ENCODE results near the gene UBE2E1.

Gene UBE2E1

DNA sequence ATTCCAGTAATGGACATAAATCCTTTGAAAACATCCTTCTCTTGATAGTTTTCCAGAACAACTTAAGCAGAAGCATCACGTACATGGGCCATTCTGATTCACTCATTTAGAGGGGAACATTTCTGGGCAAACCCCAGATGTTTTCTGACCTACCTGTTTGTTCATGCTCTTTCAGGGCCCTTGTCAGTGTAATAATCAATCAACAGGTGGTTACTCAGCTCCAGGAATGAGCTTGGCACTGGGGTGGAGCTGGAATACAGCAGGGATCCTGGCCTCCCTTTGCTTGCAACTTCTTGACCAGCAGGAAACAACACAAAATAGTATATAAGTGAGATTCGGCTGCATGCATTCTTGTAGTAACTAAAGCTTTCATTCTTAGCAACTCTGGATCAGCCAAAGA is 9.2 kb upstream of the UBE2E1 start:
- H3K27ac ChIP-seq (ENCODE audit: low read depth, low read length) = no peak overlapping the region
- no peak overlapping the region for H3K4me3 ChIP-seq (ENCODE audit: low read depth, low read length)
- no peak overlapping the region for H3K9ac ChIP-seq (ENCODE audit: low read length)
- H3K27me3 ChIP-seq (ENCODE audit: control insufficient read depth, insufficient read depth, low read length) = no peaks in the 10 kb centered on the region
- H3K4me1 ChIP-seq (ENCODE audit: control insufficient read depth, insufficient read depth, low read length) = no peaks in the 10 kb centered on the region
- H3K36me3 ChIP-seq (ENCODE audit: control insufficient read depth, insufficient read depth, low read length) = no peaks in the 10 kb centered on the region
- no peaks in the 10 kb centered on the region for H3K9me3 ChIP-seq (ENCODE audit: control insufficient read depth, insufficient read depth, low read depth, low read length)

DNA sequence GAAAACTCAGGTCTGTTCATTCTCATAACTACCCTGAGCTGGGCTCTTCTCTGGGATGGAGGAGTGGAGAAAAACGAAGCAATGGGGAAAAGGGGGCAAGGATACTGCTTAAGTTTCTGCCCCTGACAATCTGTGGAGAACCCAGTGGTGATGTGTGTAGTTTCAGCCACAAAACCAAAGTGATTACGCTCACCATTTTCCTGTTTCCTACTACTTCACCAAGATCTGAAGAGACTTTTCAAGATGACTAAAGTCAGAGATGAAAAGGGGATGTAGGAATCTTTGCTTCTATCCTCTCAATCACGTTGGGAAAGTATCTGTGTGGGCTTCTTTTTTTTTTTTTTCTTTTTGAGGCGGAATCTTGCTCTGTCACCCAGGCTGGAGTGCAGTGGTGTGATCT is 8.3 kb upstream of the UBE2E1 start:
- no peak overlapping the region for H3K27ac ChIP-seq (ENCODE audit: low read depth, low read length)

DNA sequence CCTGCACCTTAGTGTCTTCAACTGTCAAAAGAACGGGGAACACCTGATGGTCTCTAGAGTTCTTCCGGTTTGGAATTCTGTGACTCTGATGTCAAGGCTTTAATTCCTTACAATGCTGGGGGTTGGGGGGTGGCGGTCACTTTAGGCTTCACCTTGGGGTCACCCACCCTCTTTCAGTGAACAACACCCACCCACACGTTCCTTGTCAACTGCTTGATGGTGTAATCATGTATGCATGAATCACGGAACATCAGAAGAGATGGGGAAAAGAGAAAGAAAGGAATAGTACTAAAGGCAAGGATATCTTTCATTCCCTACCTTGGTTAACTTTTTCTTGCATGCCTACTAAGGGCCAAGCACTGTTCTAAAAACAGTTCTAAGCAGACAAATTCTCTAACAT is 7.3 kb upstream of the UBE2E1 start:
- no peak overlapping the region for H3K27ac ChIP-seq (ENCODE audit: low read depth, low read length)

More for the DNA sequence above, 8.3 kb upstream of the UBE2E1 start:
- Histone ChIP-seq H3K9ac (ENCODE audit: low read length) (no peak overlapping the region), H3K36me3 (ENCODE audit: control insufficient read depth, insufficient read depth, low read length) (no peaks in the 10 kb centered on the region), H3K4me3 (ENCODE audit: low read depth, low read length) (no peak overlapping the region), H3K4me1 (ENCODE audit: control insufficient read depth, insufficient read depth, low read length) (no peaks in the 10 kb centered on the region), H3K27me3 (ENCODE audit: control insufficient read depth, insufficient read depth, low read length) (no peaks in the 10 kb centered on the region), H3K9me3 (ENCODE audit: control insufficient read depth, insufficient read depth, low read depth, low read length) (no peaks in the 10 kb centered on the region)

DNA sequence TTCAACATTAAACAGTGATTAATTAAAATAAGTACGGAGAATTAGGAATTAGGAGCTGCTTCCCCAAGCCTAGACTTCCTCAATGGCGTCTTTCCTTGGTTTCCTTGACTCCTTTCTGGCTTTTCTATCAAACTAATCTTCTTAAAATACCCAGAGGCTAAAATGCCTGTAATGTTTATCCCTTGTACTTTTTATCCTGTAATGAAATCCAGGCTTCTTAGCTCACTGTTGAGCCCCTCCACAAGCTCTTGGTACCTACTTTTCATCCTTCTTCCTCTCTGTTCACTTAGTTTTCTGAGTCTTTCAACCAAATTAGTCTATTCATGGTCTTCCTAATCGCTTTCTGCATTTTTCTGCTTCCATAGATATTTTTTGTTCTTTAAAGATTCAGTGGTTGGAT is 6.9 kb upstream of the UBE2E1 start:
- Histone ChIP-seq H3K27me3 (ENCODE audit: control insufficient read depth, insufficient read depth, low read length) (no peaks in the 10 kb centered on the region), H3K36me3 (ENCODE audit: control insufficient read depth, insufficient read depth, low read length) (no peaks in the 10 kb centered on the region), H3K9ac (ENCODE audit: low read length) (no peak overlapping the region), H3K27ac (ENCODE audit: low read depth, low read length) (no peak overlapping the region), H3K9me3 (ENCODE audit: control insufficient read depth, insufficient read depth, low read depth, low read length) (no peaks in the 10 kb centered on the region), H3K4me1 (ENCODE audit: control insufficient read depth, insufficient read depth, low read length) (no peaks in the 10 kb centered on the region), H3K4me3 (ENCODE audit: low read depth, low read length) (no peak overlapping the region)

More for the DNA sequence above, 7.3 kb upstream of the UBE2E1 start:
- Histone ChIP-seq H3K4me3 (ENCODE audit: low read depth, low read length) (no peak overlapping the region), H3K9me3 (ENCODE audit: control insufficient read depth, insufficient read depth, low read depth, low read length) (no peaks in the 10 kb centered on the region), H3K36me3 (ENCODE audit: control insufficient read depth, insufficient read depth, low read length) (no peaks in the 10 kb centered on the region), H3K4me1 (ENCODE audit: control insufficient read depth, insufficient read depth, low read length) (no peaks in the 10 kb centered on the region), H3K27me3 (ENCODE audit: control insufficient read depth, insufficient read depth, low read length) (no peaks in the 10 kb centered on the region), H3K9ac (ENCODE audit: low read length) (no peak overlapping the region)

DNA sequence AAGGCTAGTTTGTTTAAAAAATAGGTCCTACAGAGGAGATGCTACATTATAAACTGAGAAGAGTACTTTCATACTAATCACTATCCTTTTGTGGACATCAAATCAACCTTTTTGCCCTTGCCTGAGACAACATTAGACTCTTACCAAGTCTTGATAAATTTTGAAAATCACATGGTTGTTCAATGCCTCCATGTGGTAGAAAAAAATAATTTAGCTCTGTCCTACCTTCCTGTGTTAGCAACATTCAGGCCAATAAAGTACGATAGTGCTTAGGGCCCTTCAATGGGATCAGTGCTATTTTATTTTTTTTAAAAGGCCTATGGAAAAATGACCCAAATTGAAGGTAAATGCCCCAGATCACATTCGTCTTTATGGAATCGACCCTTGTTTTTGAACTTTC is 5.0 kb upstream of the UBE2E1 start:
- Histone ChIP-seq H3K4me3 (ENCODE audit: low read depth, low read length) (no peak overlapping the region), H3K27me3 (ENCODE audit: control insufficient read depth, insufficient read depth, low read length) (no peaks in the 10 kb centered on the region), H3K9ac (ENCODE audit: low read length) (no peak overlapping the region), H3K4me1 (ENCODE audit: control insufficient read depth, insufficient read depth, low read length) (peaks cover 5% of the 10 kb centered on the region; the same call in 1 of the 2 replicates), H3K36me3 (ENCODE audit: control insufficient read depth, insufficient read depth, low read length) (no peaks in the 10 kb centered on the region), H3K27ac (ENCODE audit: low read depth, low read length) (no peak overlapping the region), H3K9me3 (ENCODE audit: control insufficient read depth, insufficient read depth, low read depth, low read length) (no peaks in the 10 kb centered on the region)

DNA sequence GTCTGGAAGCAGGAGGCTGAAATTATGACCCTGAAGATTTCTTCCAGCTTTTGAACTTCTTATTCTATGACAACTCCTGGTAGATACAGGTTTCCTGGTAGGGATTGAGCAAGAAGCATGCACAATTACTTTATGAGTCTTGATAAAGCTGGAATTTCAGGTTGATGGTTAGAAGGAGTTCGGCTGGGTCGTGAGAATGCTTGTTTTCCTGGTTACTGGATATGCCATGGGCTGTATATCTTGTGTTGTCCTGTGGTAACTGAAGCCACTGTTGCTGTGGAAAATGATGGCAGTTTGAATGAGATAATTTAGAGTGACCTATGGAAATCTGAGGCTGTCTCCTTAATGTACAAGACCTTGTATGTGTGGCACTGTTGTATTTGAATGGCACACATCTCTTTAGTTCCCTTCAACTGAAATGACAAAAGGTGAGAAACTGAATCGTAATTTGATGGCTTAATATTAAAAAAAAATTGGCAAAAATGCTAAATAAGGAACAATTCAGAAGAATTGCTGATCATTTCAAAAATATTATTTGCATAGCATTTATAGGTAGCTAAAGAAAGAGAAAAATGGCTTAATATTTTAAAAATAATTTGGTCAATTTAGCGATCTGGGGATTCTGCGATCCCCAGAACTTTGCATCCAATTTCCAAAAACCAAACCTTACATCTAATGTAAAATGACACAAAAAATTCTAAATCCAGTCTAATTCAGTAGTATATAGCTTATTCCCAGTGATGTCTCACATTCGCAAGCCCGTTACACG is 1.1 kb upstream of the UBE2E1 start:
- no peaks in the 10 kb centered on the region for H3K27me3 ChIP-seq (ENCODE audit: control insufficient read depth, insufficient read depth, low read length)
- H3K4me3 ChIP-seq (ENCODE audit: low read depth, low read length) = no peak overlapping the region
- H3K36me3 ChIP-seq (ENCODE audit: control insufficient read depth, insufficient read depth, low read length) = peaks cover 8% of the 10 kb centered on the region; the same call in 1 of the 2 replicates
- no peaks in the 10 kb centered on the region for H3K9me3 ChIP-seq (ENCODE audit: control insufficient read depth, insufficient read depth, low read depth, low read length)
- peaks cover 29% of the 10 kb centered on the region for H3K4me1 ChIP-seq (ENCODE audit: control insufficient read depth, insufficient read depth, low read length)
- no peak overlapping the region for H3K9ac ChIP-seq (ENCODE audit: low read length)
- no peak overlapping the region for H3K27ac ChIP-seq (ENCODE audit: low read depth, low read length)

DNA sequence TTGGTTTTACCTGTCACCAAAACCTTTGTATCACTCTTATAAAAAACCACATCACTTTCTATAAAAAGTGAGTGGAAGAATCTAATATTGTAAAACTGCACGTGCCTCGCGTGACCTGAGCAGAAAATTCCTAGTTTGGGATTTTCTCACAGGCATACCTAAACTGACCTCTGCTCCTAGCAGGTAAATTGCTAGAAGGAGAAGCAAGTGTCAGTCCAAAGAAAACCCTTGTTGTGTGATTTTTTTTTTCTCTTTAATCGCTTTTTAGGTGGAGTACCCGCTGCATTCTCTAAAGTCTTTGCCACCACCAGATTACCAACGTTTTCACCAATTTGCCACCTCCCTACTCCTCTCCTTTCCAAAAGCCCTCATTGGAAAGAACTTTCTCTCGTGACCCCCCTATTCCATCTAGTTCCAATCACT is 534 bp upstream of the UBE2E1 start:
- Histone ChIP-seq H3K27me3 (ENCODE audit: control insufficient read depth, insufficient read depth, low read length) (no peaks in the 10 kb centered on the region), H3K36me3 (ENCODE audit: control insufficient read depth, insufficient read depth, low read length) (peaks cover 8% of the 10 kb centered on the region; the same call in 1 of the 2 replicates), H3K4me1 (ENCODE audit: control insufficient read depth, insufficient read depth, low read length) (peaks cover 34% of the 10 kb centered on the region), H3K27ac (ENCODE audit: low read depth, low read length) (no peak overlapping the region), H3K4me3 (ENCODE audit: low read depth, low read length) (peak overlapping the region; percentile 84), H3K9ac (ENCODE audit: low read length) (peak overlapping the region; percentile 61), H3K9me3 (ENCODE audit: control insufficient read depth, insufficient read depth, low read depth, low read length) (no peaks in the 10 kb centered on the region)

DNA sequence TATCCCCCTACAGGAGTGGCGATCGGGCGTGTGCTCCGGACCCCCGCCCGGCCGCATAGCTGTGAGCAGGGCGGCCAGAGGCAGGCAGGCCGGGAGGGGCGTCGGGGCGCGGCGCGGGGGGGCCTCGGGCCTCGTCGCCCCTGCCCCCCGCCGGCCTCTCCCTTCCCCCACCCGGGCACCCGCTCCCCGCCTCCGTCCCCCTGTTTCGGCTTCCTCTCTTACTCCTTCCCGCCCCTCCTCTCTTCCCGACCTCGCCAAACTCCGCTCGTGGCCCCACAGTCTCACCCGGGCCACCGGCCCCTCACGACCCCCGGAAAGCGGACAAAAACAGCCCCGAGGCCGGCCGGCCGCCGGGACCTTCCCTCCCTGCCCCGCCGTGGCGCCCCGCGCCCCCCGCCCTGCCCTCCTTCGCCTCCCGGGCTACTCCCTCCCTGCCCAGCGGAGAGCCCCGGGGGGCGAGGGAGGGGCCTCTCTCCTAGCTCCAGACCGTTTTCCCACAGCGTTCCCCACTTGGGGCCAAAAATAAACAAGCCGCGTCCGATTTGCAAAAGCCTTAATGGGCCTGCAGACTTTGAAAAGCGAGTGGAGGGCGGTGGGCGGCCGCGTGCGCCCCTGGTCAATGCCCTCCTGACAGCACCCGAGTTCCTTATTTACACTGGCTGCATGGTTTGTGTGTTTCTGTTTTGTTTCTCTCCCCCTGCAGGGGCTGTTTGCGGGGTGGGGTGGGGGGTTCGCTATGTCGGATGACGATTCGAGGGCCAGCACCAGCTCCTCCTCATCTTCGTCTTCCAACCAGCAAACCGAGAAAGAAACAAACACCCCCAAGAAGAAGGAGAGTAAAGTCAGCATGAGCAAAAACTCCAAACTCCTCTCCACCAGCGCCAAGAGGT is 1.0 kb downstream of the UBE2E1 start:
- Histone ChIP-seq H3K9ac (ENCODE audit: low read length) (peak overlapping the region; percentile 44), H3K4me1 (ENCODE audit: control insufficient read depth, insufficient read depth, low read length) (peaks cover 39% of the 10 kb centered on the region), H3K36me3 (ENCODE audit: control insufficient read depth, insufficient read depth, low read length) (peaks cover 8% of the 10 kb centered on the region; the same call in 1 of the 2 replicates), H3K9me3 (ENCODE audit: control insufficient read depth, insufficient read depth, low read depth, low read length) (no peaks in the 10 kb centered on the region), H3K27me3 (ENCODE audit: control insufficient read depth, insufficient read depth, low read length) (no peaks in the 10 kb centered on the region), H3K4me3 (ENCODE audit: low read depth, low read length) (peak overlapping the region; percentile 84), H3K27ac (ENCODE audit: low read depth, low read length) (peak overlapping the region; percentile 78; the same call in 1 of the 2 replicates)

DNA sequence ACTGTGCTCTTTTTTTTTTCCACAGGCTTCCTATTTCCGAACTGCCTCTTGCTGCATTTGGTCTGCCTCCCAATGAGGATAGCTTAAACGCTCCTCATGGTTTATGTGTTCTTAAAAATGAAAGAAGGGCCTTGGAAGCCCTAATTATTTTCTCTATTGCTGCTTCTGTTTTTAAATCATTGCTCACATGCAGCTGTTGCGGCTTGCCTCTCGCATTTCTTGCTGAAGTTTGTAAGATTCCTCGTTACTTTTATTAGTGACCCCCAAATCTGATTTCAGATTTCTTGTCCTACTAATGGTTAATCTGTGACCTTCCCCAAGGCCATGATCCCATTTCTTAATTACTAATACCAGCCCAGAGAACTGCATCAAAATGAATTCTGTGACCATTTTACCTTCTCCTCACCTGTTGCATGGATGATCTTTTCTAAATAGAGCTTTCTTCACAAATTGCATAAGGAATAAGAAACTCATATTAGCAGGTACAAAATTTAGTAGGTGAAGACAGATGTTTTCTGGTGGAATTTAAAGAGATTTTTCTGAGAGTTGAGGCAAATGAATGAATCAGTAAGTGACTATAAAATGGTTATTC is 1.8 kb downstream of the UBE2E1 start:
- Histone ChIP-seq H3K36me3 (ENCODE audit: control insufficient read depth, insufficient read depth, low read length) (peaks cover 8% of the 10 kb centered on the region; the same call in 1 of the 2 replicates), H3K9ac (ENCODE audit: low read length) (peak overlapping the region; percentile 44), H3K4me3 (ENCODE audit: low read depth, low read length) (peak overlapping the region; percentile 84), H3K9me3 (ENCODE audit: control insufficient read depth, insufficient read depth, low read depth, low read length) (no peaks in the 10 kb centered on the region), H3K27ac (ENCODE audit: low read depth, low read length) (no peak overlapping the region), H3K4me1 (ENCODE audit: control insufficient read depth, insufficient read depth, low read length) (peaks cover 46% of the 10 kb centered on the region), H3K27me3 (ENCODE audit: control insufficient read depth, insufficient read depth, low read length) (no peaks in the 10 kb centered on the region)

DNA sequence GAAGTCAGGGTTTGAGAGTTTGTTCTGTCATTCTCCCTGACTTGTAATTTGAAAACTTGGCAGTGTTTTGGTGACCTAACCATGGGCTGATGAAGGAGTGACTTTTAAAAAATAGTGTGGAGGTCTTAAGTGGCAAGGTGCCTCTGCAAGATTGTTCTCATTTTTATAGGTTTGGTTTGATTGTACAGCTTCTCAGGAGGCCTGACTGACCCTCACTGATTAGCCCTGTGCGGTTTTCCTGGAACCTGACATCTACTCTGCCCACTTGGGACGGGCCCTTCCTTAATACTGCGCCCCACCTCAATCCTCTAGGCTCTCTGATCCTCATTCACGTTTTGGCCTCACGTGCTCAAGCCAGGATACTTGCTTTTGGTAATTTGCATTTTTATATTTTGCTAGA is 2.8 kb downstream of the UBE2E1 start:
- Histone ChIP-seq H3K4me1 (ENCODE audit: control insufficient read depth, insufficient read depth, low read length) (peaks cover 47% of the 10 kb centered on the region), H3K4me3 (ENCODE audit: low read depth, low read length) (peak overlapping the region; percentile 13), H3K27ac (ENCODE audit: low read depth, low read length) (no peak overlapping the region), H3K9me3 (ENCODE audit: control insufficient read depth, insufficient read depth, low read depth, low read length) (no peaks in the 10 kb centered on the region), H3K27me3 (ENCODE audit: control insufficient read depth, insufficient read depth, low read length) (no peaks in the 10 kb centered on the region), H3K36me3 (ENCODE audit: control insufficient read depth, insufficient read depth, low read length) (peaks cover 8% of the 10 kb centered on the region; the same call in 1 of the 2 replicates), H3K9ac (ENCODE audit: low read length) (no peak overlapping the region)
